HUES48 (cell line): ENCODE measurements around the gene ZNF19.

Experiments used
- H3K27ac ChIP-seq: one replicate; pipeline ENCODE4 v1.7.0; 2013; ENCODE audit warnings: low read depth, low read length, inconsistent platforms
- H3K27me3 ChIP-seq: 2 replicates; pipeline ENCODE4 v1.6.1; 2013; ENCODE audit warnings: mild to moderate bottlenecking, low read length; ENCODE audit not compliant: control insufficient read depth, insufficient read depth
- H3K36me3 ChIP-seq: 2 replicates; pipeline ENCODE4 v1.6.1; 2013; ENCODE audit warnings: low read length; ENCODE audit not compliant: control insufficient read depth, insufficient read depth
- H3K4me1 ChIP-seq: 2 replicates; pipeline ENCODE4 v1.6.1; 2013; ENCODE audit warnings: mild to moderate bottlenecking, low read length; ENCODE audit not compliant: control insufficient read depth, insufficient read depth
- H3K4me3 ChIP-seq: 2 replicates; pipeline ENCODE4 v1.5.1; 2013; ENCODE audit warnings: mild to moderate bottlenecking, low read depth, low read length
- H3K9ac ChIP-seq: 2 replicates; pipeline ENCODE4 v1.6.1; 2013; ENCODE audit warnings: mild to moderate bottlenecking, low read depth, low read length, moderate library complexity
- H3K9me3 ChIP-seq: 2 replicates; pipeline ENCODE4 v1.6.1; 2013; ENCODE audit warnings: low read length; ENCODE audit not compliant: control insufficient read depth, insufficient read depth

The ZNF19 gene

DNA sequence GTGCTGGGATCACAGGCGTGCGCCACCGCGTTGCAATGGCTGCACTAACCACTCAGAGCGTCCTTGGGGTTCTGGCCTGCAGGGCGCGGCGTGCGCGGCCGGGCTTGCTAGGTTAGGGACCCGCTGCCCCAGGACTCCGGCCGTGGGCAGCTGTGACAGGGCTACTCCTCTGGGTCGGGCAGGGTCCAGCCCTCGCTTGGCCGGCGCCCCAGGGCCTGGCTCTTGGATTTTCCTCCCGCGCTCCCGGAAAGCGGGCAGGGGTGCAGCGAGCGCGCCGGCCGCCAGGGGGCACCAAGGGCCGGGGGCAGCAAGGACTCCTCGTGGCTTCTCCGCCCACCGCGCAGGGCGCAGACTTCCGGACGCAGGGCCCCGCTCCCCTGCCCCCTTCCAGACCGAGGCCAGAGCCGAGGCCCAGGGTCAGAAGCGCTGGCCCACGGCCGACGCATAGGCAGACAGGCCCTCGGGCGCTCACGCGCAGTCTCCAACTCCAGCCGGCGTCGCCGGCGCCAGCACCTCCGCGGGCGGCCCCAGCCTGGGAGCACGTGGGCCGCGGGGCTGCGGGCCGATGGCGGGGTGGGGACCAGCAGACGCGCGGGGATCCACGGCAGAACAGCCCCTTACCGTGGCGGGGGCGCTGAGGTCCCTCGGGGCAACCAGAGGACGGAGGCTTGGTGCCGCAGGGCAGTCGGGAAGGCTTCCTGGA, 47.6 kb downstream of the ZNF19 start:
- Histone ChIP-seq H3K27me3 (no peaks in the 10 kb centered on the region), H3K27ac (no peak overlapping the region), H3K9me3 (0 out of 2 replicates have a peak, but pooled peaks cover 6% of the 10 kb centered on the region), H3K4me1 (no peaks in the 10 kb centered on the region), H3K36me3 (no peaks in the 10 kb centered on the region), H3K4me3 (no peak overlapping the region), H3K9ac (no peak overlapping the region)

DNA sequence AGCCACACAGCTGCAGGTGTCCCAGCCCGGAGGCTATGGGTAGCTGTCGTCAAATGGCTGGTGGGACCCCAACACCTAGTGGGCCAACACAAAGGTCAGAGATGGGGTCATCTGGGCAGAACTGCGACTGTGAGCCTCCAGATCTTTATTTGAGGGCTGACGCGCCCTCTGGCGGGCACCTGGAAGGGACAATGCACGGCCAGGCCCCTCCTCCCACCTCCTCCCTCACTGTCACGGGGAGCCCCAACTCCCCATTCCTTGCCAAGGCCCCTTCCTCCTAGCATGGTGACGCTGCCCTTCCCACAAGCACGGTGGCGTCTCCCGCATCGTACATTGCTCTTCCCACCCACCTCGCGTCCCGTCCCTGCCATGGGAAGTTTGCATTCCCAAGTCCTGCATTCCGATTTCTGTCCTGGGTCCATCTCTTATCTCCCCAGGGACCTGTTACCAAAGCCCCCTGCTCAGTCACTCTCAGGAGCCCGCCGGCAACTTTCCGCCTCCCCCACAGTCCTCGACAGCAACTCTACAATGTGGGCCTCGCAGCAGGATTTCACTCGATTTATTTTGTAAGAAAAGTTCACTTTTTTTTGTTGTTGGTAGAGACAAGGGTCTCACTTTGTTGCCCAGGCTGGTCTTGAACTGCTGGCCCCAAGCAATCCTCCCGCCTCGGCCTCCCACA, 48.3 kb downstream of the ZNF19 start:
- H3K9me3 ChIP-seq = 0 out of 2 replicates have a peak, but pooled peaks cover 1% of the 10 kb centered on the region
- H3K4me1 ChIP-seq = no peaks in the 10 kb centered on the region
- no peak overlapping the region for H3K4me3 ChIP-seq
- no peaks in the 10 kb centered on the region for H3K36me3 ChIP-seq
- no peak overlapping the region for H3K27ac ChIP-seq
- H3K9ac ChIP-seq = no peak overlapping the region
- no peaks in the 10 kb centered on the region for H3K27me3 ChIP-seq

DNA sequence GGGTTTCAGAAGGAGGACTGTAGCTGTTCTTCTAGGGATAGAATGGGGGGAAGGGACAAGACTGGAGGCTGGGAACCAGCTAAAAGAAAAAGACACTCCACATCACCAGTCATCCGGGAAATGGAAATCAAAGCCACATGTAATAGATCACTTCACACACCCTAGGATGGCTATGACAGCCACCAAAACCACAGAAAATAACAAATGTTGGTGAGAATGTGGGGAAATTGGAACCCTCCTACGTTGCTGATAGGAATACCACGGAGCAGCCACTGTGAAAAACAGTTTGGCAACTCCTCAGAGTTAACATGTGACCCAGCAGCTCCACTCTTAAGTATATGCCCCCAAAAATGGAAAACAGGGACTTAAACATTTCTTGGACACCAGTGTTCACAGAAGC, 49.6 kb downstream of the ZNF19 start:
- H3K36me3 ChIP-seq = no peaks in the 10 kb centered on the region
- H3K4me1 ChIP-seq = no peaks in the 10 kb centered on the region
- H3K27me3 ChIP-seq = no peaks in the 10 kb centered on the region
- no peaks in the 10 kb centered on the region for H3K9me3 ChIP-seq
- no peak overlapping the region for H3K9ac ChIP-seq
- H3K4me3 ChIP-seq = no peak overlapping the region
- H3K27ac ChIP-seq = no peak overlapping the region

DNA sequence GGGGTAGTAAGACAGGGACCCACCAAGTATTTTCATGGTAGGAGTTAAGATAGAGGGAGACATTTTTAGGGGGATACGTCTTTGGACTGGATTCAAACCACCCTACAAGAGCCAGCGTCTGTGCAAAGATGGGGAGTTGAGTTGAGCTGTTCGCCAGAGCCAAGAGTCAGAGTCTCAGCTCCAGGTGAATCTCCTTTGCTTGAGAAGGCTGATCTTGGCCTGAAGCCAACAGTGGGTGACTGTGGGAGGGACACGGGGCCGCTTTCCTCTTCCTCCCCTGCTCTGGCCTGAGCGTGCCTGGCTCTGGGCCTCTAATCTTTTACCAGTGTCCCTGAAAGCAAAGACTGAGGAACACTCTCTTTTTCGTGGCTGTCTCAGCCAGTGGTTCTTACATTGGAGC, 52.7 kb downstream of the ZNF19 start:
- Histone ChIP-seq H3K27me3 (no peaks in the 10 kb centered on the region), H3K9me3 (no peaks in the 10 kb centered on the region), H3K36me3 (no peaks in the 10 kb centered on the region), H3K4me3 (no peak overlapping the region), H3K9ac (no peak overlapping the region), H3K27ac (no peak overlapping the region), H3K4me1 (no peaks in the 10 kb centered on the region)

DNA sequence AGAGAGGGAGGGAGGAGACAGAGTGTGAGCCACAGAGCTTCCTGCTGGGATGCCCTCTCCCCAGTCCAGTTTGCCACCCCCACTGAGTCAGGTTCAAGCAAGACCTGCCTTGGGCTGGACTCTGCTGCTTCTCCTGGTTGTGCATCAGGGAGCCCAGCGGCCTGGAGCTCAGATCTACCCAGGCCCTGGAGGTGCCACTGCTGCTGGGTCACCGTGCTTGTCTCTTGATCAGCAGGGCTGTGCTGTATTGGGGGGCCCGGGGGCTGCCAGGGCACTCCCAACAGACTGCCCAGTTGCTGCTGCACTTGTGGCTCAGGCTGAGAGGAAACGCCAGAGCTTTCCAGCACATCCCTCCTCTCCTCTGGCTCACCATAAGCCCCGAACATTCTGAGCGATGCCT, 56.2 kb downstream of the ZNF19 start:
- no peaks in the 10 kb centered on the region for H3K36me3 ChIP-seq
- no peak overlapping the region for H3K27ac ChIP-seq
- H3K9me3 ChIP-seq = no peaks in the 10 kb centered on the region
- no peak overlapping the region for H3K9ac ChIP-seq
- H3K27me3 ChIP-seq = no peaks in the 10 kb centered on the region
- H3K4me3 ChIP-seq = no peak overlapping the region
- no peaks in the 10 kb centered on the region for H3K4me1 ChIP-seq

DNA sequence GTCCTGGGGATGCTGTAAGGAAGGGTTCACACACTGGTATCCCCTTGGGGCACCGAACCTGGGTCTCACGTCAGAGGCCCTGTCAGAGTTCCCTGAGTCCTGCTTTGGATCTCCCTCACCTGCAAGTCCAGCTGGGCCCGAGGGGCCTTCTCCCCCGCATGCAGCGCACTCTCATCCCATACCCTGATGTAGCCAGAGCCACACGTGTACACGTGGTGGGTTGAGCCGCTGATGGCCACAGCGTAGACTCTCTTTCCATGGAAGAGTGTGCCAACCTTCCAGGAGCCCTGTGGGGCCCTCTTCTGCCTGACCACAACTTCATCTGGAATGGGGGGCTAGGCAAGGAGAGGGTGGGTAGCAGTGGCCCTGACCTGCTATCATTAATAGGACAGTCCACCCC, 57.1 kb downstream of the ZNF19 start:
- H3K9me3 ChIP-seq = no peaks in the 10 kb centered on the region
- H3K27me3 ChIP-seq = no peaks in the 10 kb centered on the region
- H3K9ac ChIP-seq = no peak overlapping the region
- H3K27ac ChIP-seq = no peak overlapping the region
- no peak overlapping the region for H3K4me3 ChIP-seq
- H3K4me1 ChIP-seq = peaks cover 3% of the 10 kb centered on the region; the same call in 1 of the 2 replicates
- H3K36me3 ChIP-seq = no peaks in the 10 kb centered on the region

DNA sequence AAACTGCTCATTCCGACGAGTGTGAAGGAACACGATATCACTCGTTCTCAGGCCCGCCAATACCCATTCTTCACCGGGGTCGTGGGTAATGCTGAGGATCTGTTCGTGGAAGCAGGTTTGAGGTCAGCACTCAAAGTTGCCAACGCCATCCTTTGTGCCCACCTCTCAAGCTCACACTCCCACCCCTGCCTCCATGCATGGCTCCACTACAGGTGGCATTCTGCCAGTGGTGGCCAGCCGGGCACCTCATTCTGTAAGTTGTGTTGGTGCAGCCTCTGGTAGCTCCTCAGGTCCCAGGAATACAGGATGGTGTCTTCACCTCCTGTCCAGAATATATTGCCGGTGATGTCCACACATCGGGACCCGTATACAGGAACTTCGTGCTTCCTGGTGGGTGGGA, 57.9 kb downstream of the ZNF19 start:
- H3K4me3 ChIP-seq = no peak overlapping the region
- no peaks in the 10 kb centered on the region for H3K27me3 ChIP-seq
- no peak overlapping the region for H3K9ac ChIP-seq
- no peaks in the 10 kb centered on the region for H3K9me3 ChIP-seq
- H3K36me3 ChIP-seq = no peaks in the 10 kb centered on the region
- peaks cover 7% of the 10 kb centered on the region; the same call in 1 of the 2 replicates for H3K4me1 ChIP-seq
- H3K27ac ChIP-seq = no peak overlapping the region

DNA sequence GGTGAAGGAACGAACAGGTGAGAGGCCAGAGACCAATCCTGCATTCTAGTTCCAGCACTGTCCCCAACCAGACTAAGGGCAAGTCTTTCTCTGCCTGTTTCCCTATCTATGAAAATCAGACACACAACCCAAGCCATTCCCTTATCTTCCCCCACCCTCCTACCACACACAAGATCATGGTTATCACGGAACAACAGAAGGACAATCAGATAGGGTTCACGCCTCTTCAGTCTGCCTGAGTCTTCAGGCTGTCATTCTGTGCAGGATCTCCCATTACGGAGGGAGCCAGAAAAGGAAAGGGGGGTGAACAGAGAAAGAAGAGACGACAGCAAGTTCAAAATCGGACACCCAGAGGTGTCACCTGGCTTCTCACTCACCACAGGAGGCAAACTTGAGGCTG, 58.4 kb downstream of the ZNF19 start:
- no peaks in the 10 kb centered on the region for H3K27me3 ChIP-seq
- no peaks in the 10 kb centered on the region for H3K36me3 ChIP-seq
- H3K4me3 ChIP-seq = no peak overlapping the region
- H3K9me3 ChIP-seq = no peaks in the 10 kb centered on the region
- H3K4me1 ChIP-seq = peaks cover 7% of the 10 kb centered on the region; the same call in 1 of the 2 replicates
- H3K27ac ChIP-seq = no peak overlapping the region
- no peak overlapping the region for H3K9ac ChIP-seq

DNA sequence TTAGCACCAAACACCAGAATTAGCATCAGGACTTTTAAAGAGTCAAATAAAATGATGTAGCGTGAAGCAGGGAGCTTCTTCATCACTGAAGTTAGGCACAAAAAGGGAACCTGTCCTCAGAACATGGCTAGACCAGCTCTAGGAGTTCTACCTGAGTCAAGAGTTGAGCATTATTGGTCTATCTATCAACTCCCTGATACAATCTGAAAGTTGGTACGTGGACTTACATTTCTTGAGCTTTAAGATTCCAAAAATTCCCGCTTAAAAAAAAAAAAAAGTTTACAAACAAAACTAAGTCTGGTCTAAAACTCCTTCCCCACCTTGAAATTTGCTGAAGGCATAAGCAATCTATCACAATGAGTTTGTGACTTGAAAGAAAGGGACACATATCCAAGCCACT, 59.5 kb downstream of the ZNF19 start:
- no peaks in the 10 kb centered on the region for H3K9me3 ChIP-seq
- no peak overlapping the region for H3K4me3 ChIP-seq
- no peak overlapping the region for H3K9ac ChIP-seq
- H3K4me1 ChIP-seq = peaks cover 7% of the 10 kb centered on the region; the same call in 1 of the 2 replicates
- no peaks in the 10 kb centered on the region for H3K36me3 ChIP-seq
- peaks cover 4% of the 10 kb centered on the region for H3K27me3 ChIP-seq
- no peak overlapping the region for H3K27ac ChIP-seq

DNA sequence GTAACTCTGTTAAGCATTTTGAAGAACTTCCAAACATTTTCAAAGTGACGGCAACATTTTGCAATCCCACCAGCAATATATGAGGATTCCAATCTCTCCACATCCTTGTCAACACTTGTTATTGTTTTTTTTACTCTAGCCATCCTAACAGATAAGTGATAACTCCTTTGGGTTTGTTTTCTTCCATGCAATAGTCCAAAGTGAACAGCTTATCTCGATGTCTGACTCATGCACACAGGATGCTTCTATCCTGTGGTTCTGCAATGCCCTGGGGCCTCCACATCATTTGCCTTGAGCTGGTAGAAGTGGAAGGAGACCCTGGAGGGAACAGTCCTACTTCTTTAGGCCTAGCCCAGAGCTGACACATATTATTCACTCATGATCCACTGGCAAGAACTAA, 60.2 kb downstream of the ZNF19 start:
- no peaks in the 10 kb centered on the region for H3K36me3 ChIP-seq
- no peaks in the 10 kb centered on the region for H3K9me3 ChIP-seq
- peaks cover 7% of the 10 kb centered on the region; the same call in 1 of the 2 replicates for H3K4me1 ChIP-seq
- no peak overlapping the region for H3K4me3 ChIP-seq
- H3K9ac ChIP-seq = no peak overlapping the region
- peaks cover 9% of the 10 kb centered on the region for H3K27me3 ChIP-seq
- H3K27ac ChIP-seq = no peak overlapping the region

DNA sequence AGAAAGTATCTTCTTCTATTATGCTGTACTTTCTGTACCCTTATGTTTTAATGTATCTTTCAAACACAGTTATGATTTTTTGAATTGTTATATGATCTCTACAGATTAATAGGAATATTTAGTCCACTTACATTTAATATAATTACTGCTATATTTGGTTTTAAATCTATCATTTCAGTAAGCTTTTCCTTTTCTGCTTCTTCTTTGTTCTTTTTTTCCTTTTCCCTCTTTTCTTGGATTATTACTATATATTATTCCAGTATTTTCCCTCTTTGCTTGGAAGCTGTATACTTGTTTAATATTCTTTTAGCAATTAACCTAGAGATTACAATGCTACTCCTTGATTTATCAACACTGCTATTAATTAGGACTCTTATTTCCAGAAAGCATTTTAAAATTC, 60.7 kb downstream of the ZNF19 start:
- H3K4me1 ChIP-seq = peaks cover 7% of the 10 kb centered on the region; the same call in 1 of the 2 replicates
- no peaks in the 10 kb centered on the region for H3K36me3 ChIP-seq
- no peak overlapping the region for H3K4me3 ChIP-seq
- H3K27me3 ChIP-seq = peaks cover 9% of the 10 kb centered on the region
- no peaks in the 10 kb centered on the region for H3K9me3 ChIP-seq
- no peak overlapping the region for H3K9ac ChIP-seq
- no peak overlapping the region for H3K27ac ChIP-seq
